ENCODE data around the gene STRN. TPM values are rescaled to one million over a fixed set of nuclear protein-coding genes. Genes with fewer than 3 reads are reported as not detected.

Gene STRN
- total RNA-seq, 6 experiments from 2014 or later, result 6.2 to 10.6 (median 8.2) TPM

GRCh38 chr2:36919041-36919837 is 47.1 kb downstream of the STRN start:
- no peak for ATAC-seq
- no peaks in the 10 kb centered on the region for H3K36me3 ChIP-seq
- H3K27ac ChIP-seq, result no peak overlapping the region
- 89% methylated on average over 7 of the region's 7 CpGs for WGBS (ENCODE audit: insufficient coverage, low coverage, low lambda C conversion rate, missing lambda C conversion rate)
- TF ChIP-seq POLR2A (IDR thresholded peaks at IDR 0.05), result no peak
- TF ChIP-seq, protein P1, sequence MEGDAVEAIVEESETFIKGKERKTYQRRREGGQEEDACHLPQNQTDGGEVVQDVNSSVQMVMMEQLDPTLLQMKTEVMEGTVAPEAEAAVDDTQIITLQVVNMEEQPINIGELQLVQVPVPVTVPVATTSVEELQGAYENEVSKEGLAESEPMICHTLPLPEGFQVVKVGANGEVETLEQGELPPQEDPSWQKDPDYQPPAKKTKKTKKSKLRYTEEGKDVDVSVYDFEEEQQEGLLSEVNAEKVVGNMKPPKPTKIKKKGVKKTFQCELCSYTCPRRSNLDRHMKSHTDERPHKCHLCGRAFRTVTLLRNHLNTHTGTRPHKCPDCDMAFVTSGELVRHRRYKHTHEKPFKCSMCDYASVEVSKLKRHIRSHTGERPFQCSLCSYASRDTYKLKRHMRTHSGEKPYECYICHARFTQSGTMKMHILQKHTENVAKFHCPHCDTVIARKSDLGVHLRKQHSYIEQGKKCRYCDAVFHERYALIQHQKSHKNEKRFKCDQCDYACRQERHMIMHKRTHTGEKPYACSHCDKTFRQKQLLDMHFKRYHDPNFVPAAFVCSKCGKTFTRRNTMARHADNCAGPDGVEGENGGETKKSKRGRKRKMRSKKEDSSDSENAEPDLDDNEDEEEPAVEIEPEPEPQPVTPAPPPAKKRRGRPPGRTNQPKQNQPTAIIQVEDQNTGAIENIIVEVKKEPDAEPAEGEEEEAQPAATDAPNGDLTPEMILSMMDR (IDR thresholded peaks at IDR 0.05), result no peak
- no peak for DNase-seq
- no peaks in the 10 kb centered on the region for H3K9me3 ChIP-seq
- H3K27me3 ChIP-seq, result no peaks in the 10 kb centered on the region
- H3K4me1 ChIP-seq, result no peaks in the 10 kb centered on the region
- no peak overlapping the region for H3K4me3 ChIP-seq
- intact Hi-C loops (cut with DNase I), result no loop called here

GRCh38 chr2:36918307-36918706 is 48.0 kb downstream of the STRN start:
- ATAC-seq (no peak), DNase-seq (no peak)
- Histone ChIP-seq H3K4me3 (no peak overlapping the region), H3K27ac (no peak overlapping the region), H3K27me3 (no peaks in the 10 kb centered on the region), H3K4me1 (no peaks in the 10 kb centered on the region), H3K36me3 (no peaks in the 10 kb centered on the region), H3K9me3 (no peaks in the 10 kb centered on the region)
- intact Hi-C loops (cut with DNase I), result no loop called here
- TF ChIP-seq, protein P1 (IDR thresholded peaks at IDR 0.05), result peak in 3 of 4 donors; percentile 32 to 48 (median 45)
- no peak for TF ChIP-seq POLR2A (IDR thresholded peaks at IDR 0.05)

DNA sequence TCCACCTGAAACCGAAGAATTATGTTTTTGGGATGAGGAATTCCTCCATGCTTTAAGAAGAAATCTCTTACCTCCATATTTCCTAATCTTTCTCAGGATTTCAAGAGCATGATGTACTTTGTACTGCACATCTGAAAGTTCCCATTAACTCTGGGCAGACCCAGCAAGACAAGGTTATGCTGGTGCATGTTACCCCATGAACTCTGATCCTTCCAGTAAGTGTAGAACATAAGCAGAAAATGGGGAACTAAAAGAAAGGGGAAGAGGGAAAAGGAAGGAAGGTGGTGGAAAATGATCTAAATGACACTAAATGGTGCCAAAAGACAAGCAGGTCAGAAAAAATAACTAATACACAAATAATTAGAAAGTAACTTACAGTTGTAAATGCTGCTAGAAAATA is 50.7 kb downstream of the STRN start:
- Histone ChIP-seq H3K4me3 (no peak overlapping the region), H3K27me3 (no peaks in the 10 kb centered on the region), H3K4me1 (no peaks in the 10 kb centered on the region), H3K36me3 (no peaks in the 10 kb centered on the region), H3K9me3 (no peaks in the 10 kb centered on the region), H3K27ac (peak overlapping the region in 1 of 3 donors; percentile 14)
- intact Hi-C loops (cut with DNase I), result no loop called here
- 100% methylated on average over 1 of the region's 1 CpG for WGBS (ENCODE audit: insufficient coverage, low coverage, low lambda C conversion rate, missing lambda C conversion rate)
- DNase-seq (no peak), ATAC-seq (peak; percentile 67 to 95 (median 75))
- TF ChIP-seq, protein P1 (IDR thresholded peaks at IDR 0.05), result no peak
- TF ChIP-seq POLR2A (IDR thresholded peaks at IDR 0.05), result no peak

DNA sequence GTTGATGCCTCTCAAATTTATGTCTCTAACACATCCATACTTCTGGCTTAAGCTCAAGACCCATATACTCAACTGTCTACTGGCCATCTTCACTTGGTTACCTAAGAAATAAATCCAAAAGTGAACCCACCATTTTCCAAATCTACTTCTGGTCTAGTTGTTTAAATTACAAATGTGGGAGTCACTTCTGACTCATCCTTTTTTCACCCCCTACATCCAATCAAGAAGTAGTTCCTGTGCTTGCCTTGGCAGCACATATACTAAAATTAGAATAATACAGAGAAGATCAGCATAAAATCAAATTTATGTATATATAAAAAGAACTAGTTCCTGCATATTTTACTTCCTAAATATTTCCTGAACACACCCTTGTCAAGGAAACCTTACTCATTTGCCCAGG is 53.6 kb downstream of the STRN start:
- DNase-seq, result no peak
- ATAC-seq, result no peak
- Histone ChIP-seq H3K27me3 (no peaks in the 10 kb centered on the region), H3K4me1 (no peaks in the 10 kb centered on the region), H3K27ac (no peak overlapping the region), H3K9me3 (no peaks in the 10 kb centered on the region), H3K4me3 (no peak overlapping the region), H3K36me3 (no peaks in the 10 kb centered on the region)
- intact Hi-C loops (cut with DNase I), result no loop called here
- TF ChIP-seq POLR2A (IDR thresholded peaks at IDR 0.05), result no peak
- TF ChIP-seq, protein P1 (IDR thresholded peaks at IDR 0.05), result no peak

GRCh38 chr2:36911012-36911411 is 55.3 kb downstream of the STRN start:
- no peak for ATAC-seq
- no peak for TF ChIP-seq POLR2A (IDR thresholded peaks at IDR 0.05)
- TF ChIP-seq, protein P1 (IDR thresholded peaks at IDR 0.05), result no peak
- H3K4me3 ChIP-seq, result no peak overlapping the region
- H3K27ac ChIP-seq, result no peak overlapping the region
- H3K36me3 ChIP-seq, result no peaks in the 10 kb centered on the region
- intact Hi-C loops (cut with DNase I), result no loop called here
- no peaks in the 10 kb centered on the region for H3K27me3 ChIP-seq
- no peak for DNase-seq
- no peaks in the 10 kb centered on the region for H3K4me1 ChIP-seq
- H3K9me3 ChIP-seq, result no peaks in the 10 kb centered on the region
